K562 (cell line): ENCODE data around the gene MALRD1.

ENCODE experiments used
- KLF6 ChIP-seq: fragments of 250-450 bp; sonication (Bioruptor Pico); IDR thresholded peaks from 2 replicates; pipeline ENCODE4 v1.4.0; 2020; ENCODE audit warnings: mild to moderate bottlenecking, moderate library complexity, borderline replicate concordance
- STAT5B ChIP-seq: fragments of 250-450 bp; sonication (Bioruptor Pico); IDR thresholded peaks from 2 replicates; pipeline ENCODE4 v1.8.0; 2021; ENCODE audit warnings: mild to moderate bottlenecking, inconsistent platforms

- no peak for TF ChIP-seq KLF6 (CRISPR knock-in tag)
- TF ChIP-seq STAT5B (CRISPR knock-in tag) = no peak
Measured at GRCh38 chr10:19120381-19120908, 71.8 kb downstream of the MALRD1 start.
